B cell (primary cell): ENCODE measurements around the gene NT5C1B. TPM values are rescaled to one million over a fixed set of nuclear protein-coding genes. Genes with fewer than 3 reads are reported as not detected.

ENCODE experiments used
- ATAC-seq: fragments of 200-7000 bp; cut with Tn5 transposase; one replicate; pipeline ENCODE4 v1.10.0; 2021; ENCODE audit warnings: low read depth, mild to moderate bottlenecking, moderate number of reproducible peaks, moderate library complexity
- CTCF ChIA-PET: fragments of 350-600 bp; sonication (Branson Sonifier 250); formaldehyde crosslinking; loops from one replicate; lab custom pipeline; 2021; ENCODE audit warnings: antibody characterized with exemption, inconsistent platforms; lab: Charles Lee
- POLR2A ChIA-PET: fragments of 350-600 bp; sonication (Branson Sonifier 250); formaldehyde crosslinking; loops from one replicate; lab custom pipeline; 2021; ENCODE audit warnings: antibody characterized with exemption; lab: Charles Lee
- DNase-seq: peaks from one replicate; pipeline ENCODE4 v3.0.0; 2013
- H2AFZ ChIP-seq: 2 replicates; pipeline ENCODE4 v1.6.1; 2012; ENCODE audit warnings: mild to moderate bottlenecking, low read depth, low read length; ENCODE audit not compliant: insufficient read depth, poor library complexity, severe bottlenecking
- H3K27ac ChIP-seq, 2 donors: 1 replicate in 1 of 2; 2 replicates in 1 of 2; pipeline ENCODE4 v1.5.1; 2012 to 2013; ENCODE audit warnings: low read length in 2 of 2, mild to moderate bottlenecking in 2 of 2, moderate library complexity in 1 of 2
- H3K27me3 ChIP-seq, 4 experiments: fragments of 200-600 bp in 1 of 4; sonication (generic) in 1 of 4; replicated peaks in 1 of 4; 1 replicate in 2 of 4; 2 replicates in 2 of 4; pipeline versions ENCODE4 v1.6.1 to v1.7.0; 2013 to 2016; ENCODE audit warnings: low read length in 3 of 4, mild to moderate bottlenecking in 2 of 4, mixed read lengths in 1 of 4, moderate library complexity in 1 of 4; ENCODE audit not compliant: insufficient read depth in 4 of 4, control insufficient read depth in 3 of 4; ENCODE audit errors: control extremely low read depth in 1 of 4
- H3K36me3 ChIP-seq, 2 experiments: replicated peaks in 1 of 2; 1 replicate in 1 of 2; 2 replicates in 1 of 2; pipeline versions ENCODE4 v1.6.1 to v1.7.1; 2013; ENCODE audit warnings: low read length in 1 of 2; ENCODE audit not compliant: insufficient read depth in 2 of 2, control insufficient read depth in 1 of 2; ENCODE audit errors: control extremely low read depth in 1 of 2, extremely low read depth in 1 of 2
- H3K4me1 ChIP-seq, 2 donors: fragments of 200-600 bp in 1 of 2; sonication (generic) in 1 of 2; 1 replicate in 1 of 2; 2 replicates in 1 of 2; pipeline versions ENCODE4 v1.5.1 to v1.6.1; 2013 to 2017; ENCODE audit warnings: low read length in 2 of 2; ENCODE audit not compliant: control insufficient read depth in 2 of 2, insufficient read depth in 2 of 2
- H3K4me2 ChIP-seq: replicated peaks from 2 replicates; pipeline ENCODE3; 2012; ENCODE audit warnings: mild to moderate bottlenecking, low read depth, low read length; ENCODE audit not compliant: poor library complexity, severe bottlenecking
- H3K4me3 ChIP-seq, 5 experiments: fragments of 200-600 bp in 1 of 5; sonication (generic) in 1 of 5; 1 replicate in 3 of 5; 2 replicates in 2 of 5; pipeline versions ENCODE4 v1.5.1 to v1.7.0; 2011 to 2016; ENCODE audit warnings: low read length in 4 of 5, mild to moderate bottlenecking in 4 of 5, low read depth in 2 of 5, control low read depth in 1 of 5, moderate library complexity in 1 of 5; ENCODE audit not compliant: insufficient read depth in 1 of 5; ENCODE audit errors: control extremely low read depth in 1 of 5, extremely low read depth in 1 of 5
- H3K79me2 ChIP-seq: fragments of 200-600 bp; sonication (generic); one replicate; pipeline ENCODE4 v1.6.0; 2016; ENCODE audit warnings: low read length; ENCODE audit not compliant: control insufficient read depth, insufficient read depth
- H3K9ac ChIP-seq: fragments of 200-600 bp; sonication (generic); 2 replicates; pipeline ENCODE4 v1.6.1; 2017; ENCODE audit warnings: mild to moderate bottlenecking, low read length, moderate library complexity
- H3K9me3 ChIP-seq, 3 donors: one replicate each; pipeline versions ENCODE4 v1.6.1 to v1.7.1; 2013; ENCODE audit warnings: low read length in 2 of 3; ENCODE audit not compliant: control insufficient read depth in 2 of 3, insufficient read depth in 1 of 3; ENCODE audit errors: control extremely low read depth in 1 of 3
- H4K20me1 ChIP-seq: 2 replicates; pipeline ENCODE4 v1.6.0; 2012; ENCODE audit warnings: mild to moderate bottlenecking, low read length; ENCODE audit not compliant: insufficient read depth, control insufficient read depth, poor library complexity, severe bottlenecking
- H3K27ac Mint-ChIP-seq: one replicate; pipeline ENCODE4 v1.8.0; 2021; ENCODE audit warnings: mixed read lengths
- H3K27me3 Mint-ChIP-seq: one replicate; pipeline ENCODE4 v1.8.0; 2021; ENCODE audit warnings: mixed read lengths
- H3K4me1 Mint-ChIP-seq: one replicate; pipeline ENCODE4 v1.8.0; 2021; ENCODE audit warnings: mixed read lengths
- H3K4me3 Mint-ChIP-seq: one replicate; pipeline ENCODE4 v1.8.0; 2021; ENCODE audit warnings: mixed read lengths
- H3K9me3 Mint-ChIP-seq: one replicate; pipeline ENCODE4 v1.8.0; 2022; ENCODE audit warnings: mixed read lengths; ENCODE audit not compliant: insufficient read depth
- EZH2 ChIP-seq: IDR thresholded peaks from 2 replicates; pipeline ENCODE4 v1.6.1; 2012; ENCODE audit warnings: borderline replicate concordance, low read depth, mild to moderate bottlenecking, moderate library complexity, low read length; ENCODE audit not compliant: insufficient read depth, poor library complexity, severe bottlenecking
- WGBS: methylation state at CpG from one replicate; pipeline ENCODE4 v1.1.5; 2013; ENCODE audit warnings: missing lambda C conversion rate; ENCODE audit not compliant: insufficient coverage; 5-methylcytosine and 5-hydroxymethylcytosine counted together
- intact Hi-C: fragments of 100-400 bp; cut with micrococcal nuclease; formaldehyde crosslinking; loops from one replicate; pipeline ENCODE4 v1.10.0; 2022
- polyA plus RNA-seq: library from polyadenylated mRNA; depleted of rRNA; stranded (reverse); fragments of >200 nt; gene quantifications from 2 replicates; pipeline ENCODE4 v1.2.3, GENCODE V29; 2012
- total RNA-seq, 2 donors: library from RNA; stranded (reverse); fragments of 120-200 nt in 1 of 2; gene quantifications; 1 replicate in 1 of 2; 2 replicates in 1 of 2; pipeline versions ENCODE4 v1.2.3 to v1.2.4, GENCODE V29; 2013 to 2022
- TF ChIP-seq, protein P1 (sequence below): fragments of 200-600 bp; IDR thresholded peaks from one replicate; pipeline ENCODE4 v1.8.0; 2022; ENCODE audit warnings: antibody characterized with exemption, mild to moderate bottlenecking

Gene NT5C1B
- total and polyA plus RNA-seq, 2 donors (not counting 1 experiment from before 2014, with no cell fraction given), result not detected

DNA sequence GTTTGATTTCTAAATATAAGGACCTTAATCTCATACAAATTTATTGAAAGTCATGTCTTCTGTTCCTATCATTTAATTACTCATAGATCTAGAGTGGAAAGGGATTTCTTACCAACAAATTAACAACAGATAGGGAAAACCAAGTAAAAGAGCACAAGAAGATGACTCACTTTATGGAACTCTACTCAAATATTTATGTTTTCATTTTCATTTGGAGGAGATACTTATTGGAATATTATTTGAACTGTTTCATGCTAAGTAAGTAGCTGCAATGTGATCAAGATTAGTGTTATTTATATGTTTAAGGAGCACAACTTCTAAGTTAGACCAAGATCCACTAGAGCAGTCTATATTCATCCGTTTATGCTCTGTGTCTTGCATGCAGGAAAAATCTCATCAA lies 1.3 kb downstream of the NT5C1B start:
- Histone ChIP-seq H3K36me3 (no peaks in the 10 kb centered on the region), H3K9ac (no peak overlapping the region), H3K4me1 (no peaks in the 10 kb centered on the region), H2AFZ (no peak overlapping the region), H3K27ac (no peak overlapping the region), H3K9me3 (peaks cover 0 to 12% (median 0%) of the 10 kb centered on the region in 3 donors), H3K27me3 (no peaks in the 10 kb centered on the region), H4K20me1 (no peaks in the 10 kb centered on the region), H3K4me3 (no peak overlapping the region), H3K4me2 (no peak overlapping the region), H3K79me2 (no peaks in the 10 kb centered on the region)
- H3K9me3 Mint-ChIP-seq, result no peaks in the 10 kb centered on the region
- DNase-seq, result no peak
- no peak overlapping the region for H3K4me3 Mint-ChIP-seq
- ChIA-PET POLR2A (no interaction called here), CTCF (no interaction called here)
- no peak for TF ChIP-seq EZH2
- TF ChIP-seq, protein P1, sequence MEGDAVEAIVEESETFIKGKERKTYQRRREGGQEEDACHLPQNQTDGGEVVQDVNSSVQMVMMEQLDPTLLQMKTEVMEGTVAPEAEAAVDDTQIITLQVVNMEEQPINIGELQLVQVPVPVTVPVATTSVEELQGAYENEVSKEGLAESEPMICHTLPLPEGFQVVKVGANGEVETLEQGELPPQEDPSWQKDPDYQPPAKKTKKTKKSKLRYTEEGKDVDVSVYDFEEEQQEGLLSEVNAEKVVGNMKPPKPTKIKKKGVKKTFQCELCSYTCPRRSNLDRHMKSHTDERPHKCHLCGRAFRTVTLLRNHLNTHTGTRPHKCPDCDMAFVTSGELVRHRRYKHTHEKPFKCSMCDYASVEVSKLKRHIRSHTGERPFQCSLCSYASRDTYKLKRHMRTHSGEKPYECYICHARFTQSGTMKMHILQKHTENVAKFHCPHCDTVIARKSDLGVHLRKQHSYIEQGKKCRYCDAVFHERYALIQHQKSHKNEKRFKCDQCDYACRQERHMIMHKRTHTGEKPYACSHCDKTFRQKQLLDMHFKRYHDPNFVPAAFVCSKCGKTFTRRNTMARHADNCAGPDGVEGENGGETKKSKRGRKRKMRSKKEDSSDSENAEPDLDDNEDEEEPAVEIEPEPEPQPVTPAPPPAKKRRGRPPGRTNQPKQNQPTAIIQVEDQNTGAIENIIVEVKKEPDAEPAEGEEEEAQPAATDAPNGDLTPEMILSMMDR, result no peak
- no peaks in the 10 kb centered on the region for H3K27me3 Mint-ChIP-seq
- WGBS, result no CpG with 5 or more reads among the region's 1 CpG
- no peak for ATAC-seq
- intact Hi-C loops, result no loop called here
- no peaks in the 10 kb centered on the region for H3K4me1 Mint-ChIP-seq
- no peak overlapping the region for H3K27ac Mint-ChIP-seq

DNA sequence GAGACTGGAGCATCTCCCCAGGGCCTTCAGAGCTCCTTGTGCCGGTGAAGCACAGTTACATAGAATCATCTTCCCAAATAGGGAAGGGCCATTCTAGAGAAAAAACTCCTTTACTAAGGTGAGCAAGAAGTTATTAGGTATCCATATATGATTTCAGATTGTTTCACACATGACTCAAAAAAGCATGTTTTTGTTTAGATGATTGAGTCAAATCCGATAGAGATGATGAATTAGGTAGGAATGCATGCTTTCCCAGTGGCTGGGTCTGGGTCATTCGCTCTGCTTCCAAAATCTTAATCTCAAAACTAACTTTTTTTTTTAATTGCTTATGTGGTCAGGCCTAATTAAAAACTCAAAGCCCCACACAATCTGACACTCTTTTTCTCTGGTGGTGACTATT lies 3.8 kb downstream of the NT5C1B start:
- ATAC-seq, result no peak
- CTCF ChIA-PET, result no interaction called here
- intact Hi-C loops, result no loop called here

More for the DNA sequence above, 3.8 kb downstream of the NT5C1B start:
- no peak for DNase-seq
- H3K79me2 ChIP-seq, result no peaks in the 10 kb centered on the region
- H3K27me3 ChIP-seq, result no peaks in the 10 kb centered on the region
- H3K4me3 ChIP-seq, result no peak overlapping the region
- Mint-ChIP-seq H3K27me3 (no peaks in the 10 kb centered on the region), H3K4me1 (no peaks in the 10 kb centered on the region), H3K4me3 (no peak overlapping the region), H3K9me3 (no peaks in the 10 kb centered on the region), H3K27ac (no peak overlapping the region)
- H3K4me1 ChIP-seq, result no peaks in the 10 kb centered on the region
- H4K20me1 ChIP-seq, result no peaks in the 10 kb centered on the region
- no peak overlapping the region for H3K27ac ChIP-seq
- no peak overlapping the region for H3K4me2 ChIP-seq
- peaks cover 0 to 12% (median 1%) of the 10 kb centered on the region in 3 donors for H3K9me3 ChIP-seq
- H3K36me3 ChIP-seq, result no peaks in the 10 kb centered on the region
- POLR2A ChIA-PET, result no interaction called here
- H3K9ac ChIP-seq, result no peak overlapping the region
- no CpG with 5 or more reads among the region's 3 CpGs for WGBS
- H2AFZ ChIP-seq, result no peak overlapping the region
- no peak for TF ChIP-seq EZH2
- TF ChIP-seq, protein P1, result no peak
